Measurements from ENCODE around the gene AWAT2. TPM values are rescaled to one million over a fixed set of nuclear protein-coding genes. Genes with fewer than 3 reads are reported as not detected.

The AWAT2 gene
- polyA plus RNA-seq, 4 donors = 0.03 TPM; not detected in 3

DNA sequence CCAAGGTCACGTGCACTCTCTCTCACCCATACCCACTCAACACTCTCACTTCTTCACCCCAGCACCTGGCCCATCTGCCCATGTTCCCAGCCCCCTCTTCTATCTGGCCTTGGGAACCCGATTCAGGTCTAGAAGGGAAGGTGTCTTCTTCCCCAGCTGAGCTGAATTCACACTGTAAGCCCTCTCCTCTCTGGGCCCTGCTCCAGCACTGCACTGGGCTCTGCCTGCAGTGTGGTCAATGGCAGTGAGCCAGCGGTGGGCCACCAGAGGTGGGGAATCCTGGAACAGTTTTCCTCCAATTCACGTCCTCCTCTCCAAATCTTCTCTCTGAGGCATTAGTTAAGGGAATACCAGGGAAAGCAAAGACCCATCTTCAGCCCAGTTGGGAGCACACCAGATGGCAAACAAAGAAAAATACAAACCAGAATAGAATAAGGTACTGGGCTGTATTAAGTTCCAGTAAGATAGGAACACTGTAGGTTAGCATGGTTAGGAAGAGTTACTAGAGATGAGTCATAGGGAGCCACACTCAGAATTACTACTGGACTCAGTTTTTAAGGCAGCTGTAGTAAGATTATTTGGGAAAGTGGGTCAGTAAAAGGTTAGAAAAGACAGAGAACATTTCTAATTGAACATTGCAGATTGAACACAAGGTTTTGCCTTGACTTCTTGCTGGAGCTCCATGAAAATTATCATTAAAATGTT is 5.0 kb downstream of the AWAT2 start:
- Histone ChIP-seq H3K4me1 (ENCODE audit: control insufficient read depth in 3 of 3, insufficient read depth in 2 of 3, low read depth in 1 of 3, low read length in 2 of 3) (no peaks in the 10 kb centered on the region), H3K36me3 (ENCODE audit: control insufficient read depth in 3 of 3, insufficient read depth in 2 of 3, low read depth in 1 of 3, low read length in 3 of 3) (no peaks in the 10 kb centered on the region), H3K27ac (ENCODE audit: low read depth in 1 of 3, low read length in 2 of 3) (no peak overlapping the region), H3K9me3 (ENCODE audit: control insufficient read depth in 2 of 2, insufficient read depth in 1 of 2, low read depth in 1 of 2, low read length in 1 of 2) (no peaks in the 10 kb centered on the region), H3K27me3 (ENCODE audit: control insufficient read depth in 3 of 3, insufficient read depth in 3 of 3, low read length in 3 of 3) (no peaks in the 10 kb centered on the region), H3K4me3 (ENCODE audit: low read depth in 1 of 3, low read length in 3 of 3) (no peak overlapping the region)
- DNase-seq (no peak), FAIRE-seq (no peak)
- WGBS, 3 donors = 61 to 77% (median 71%) methylated on average over 3 to 4 of the region's 4 CpGs

DNA sequence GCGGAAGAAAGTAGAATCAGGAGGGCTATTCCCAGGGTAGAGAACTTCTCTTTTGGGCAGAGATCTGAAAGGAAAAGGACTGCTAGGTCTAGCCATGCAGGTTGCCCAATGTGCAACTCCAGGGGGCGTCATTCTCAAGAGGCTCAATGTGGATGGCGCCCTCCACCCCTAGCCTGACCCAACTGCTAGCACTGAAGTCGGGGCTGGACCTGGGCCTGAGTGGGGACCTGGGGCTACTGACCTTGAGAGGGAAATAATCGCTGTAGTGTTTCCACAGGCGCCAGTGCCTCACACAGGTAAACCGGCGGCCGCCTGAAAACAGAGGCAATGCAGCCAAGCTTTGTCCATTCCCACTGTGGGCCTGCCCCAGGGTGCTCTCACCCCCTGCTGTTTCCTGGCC is 6.1 kb downstream of the AWAT2 start:
- Histone ChIP-seq H3K27me3 (ENCODE audit: control insufficient read depth in 3 of 3, insufficient read depth in 3 of 3, low read length in 3 of 3) (no peaks in the 10 kb centered on the region), H3K4me3 (ENCODE audit: low read depth in 1 of 3, low read length in 3 of 3) (no peak overlapping the region), H3K9me3 (ENCODE audit: control insufficient read depth in 2 of 2, insufficient read depth in 1 of 2, low read depth in 1 of 2, low read length in 1 of 2) (no peaks in the 10 kb centered on the region), H3K27ac (ENCODE audit: low read depth in 1 of 3, low read length in 2 of 3) (no peak overlapping the region), H3K36me3 (ENCODE audit: control insufficient read depth in 3 of 3, insufficient read depth in 2 of 3, low read depth in 1 of 3, low read length in 3 of 3) (no peaks in the 10 kb centered on the region), H3K4me1 (ENCODE audit: control insufficient read depth in 3 of 3, insufficient read depth in 2 of 3, low read depth in 1 of 3, low read length in 2 of 3) (no peaks in the 10 kb centered on the region)
- FAIRE-seq (no peak), DNase-seq (no peak)
- 83 to 90% (median 89%) methylated on average over 6 to 9 of the region's 9 CpGs for WGBS, 3 donors

DNA sequence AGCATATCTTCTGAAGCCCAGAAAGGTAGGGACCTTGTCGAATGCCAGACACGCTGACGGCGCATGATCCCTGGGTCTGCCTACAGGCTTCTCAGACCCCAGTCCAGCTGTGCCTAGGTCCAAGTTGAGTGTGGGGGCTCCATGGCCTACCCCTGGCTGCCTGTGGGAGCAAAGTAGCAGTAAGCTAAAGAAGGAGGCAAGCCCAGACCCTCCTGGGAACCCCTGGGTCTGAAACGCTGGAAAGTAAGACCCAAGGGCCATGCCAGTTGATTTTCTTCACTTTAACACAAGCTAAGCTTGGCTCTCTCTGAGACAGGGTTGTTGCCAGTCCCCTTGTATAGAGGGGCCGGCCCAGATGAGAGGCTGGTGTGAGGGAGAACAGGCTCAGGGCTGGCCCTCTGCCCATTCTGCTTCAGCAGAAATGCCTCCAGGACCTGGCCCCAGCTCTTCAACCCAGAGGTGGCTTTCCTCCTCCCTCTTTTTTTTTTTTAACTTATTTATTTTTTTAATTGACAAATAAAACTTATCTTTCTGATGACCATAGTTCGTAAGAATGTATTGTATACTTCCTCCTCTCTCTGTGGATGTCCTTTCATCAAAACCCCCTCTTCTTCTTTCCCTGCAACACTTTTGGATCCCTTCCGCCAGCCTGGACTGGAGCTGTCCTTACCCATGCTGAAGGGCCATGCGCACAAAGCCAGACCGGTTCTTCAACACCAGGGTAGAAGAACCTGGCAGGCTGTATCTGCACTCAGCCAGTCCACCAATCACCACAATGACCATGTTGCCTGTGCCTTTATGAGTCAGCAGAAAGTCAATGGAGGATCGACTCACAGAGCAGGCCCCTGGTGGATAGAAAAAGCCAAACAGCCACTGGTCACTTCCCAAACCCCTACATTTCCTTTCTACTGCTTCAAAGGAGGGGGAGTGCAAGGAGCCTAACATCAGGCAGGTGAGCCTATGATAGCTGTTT is 7.1 kb downstream of the AWAT2 start:
- no peak for FAIRE-seq
- H3K27me3 ChIP-seq (ENCODE audit: control insufficient read depth in 3 of 3, insufficient read depth in 3 of 3, low read length in 3 of 3) = no peaks in the 10 kb centered on the region
- 81 to 85% (median 81%) methylated on average over 11 of the region's 11 CpGs for WGBS, 3 donors

DNA sequence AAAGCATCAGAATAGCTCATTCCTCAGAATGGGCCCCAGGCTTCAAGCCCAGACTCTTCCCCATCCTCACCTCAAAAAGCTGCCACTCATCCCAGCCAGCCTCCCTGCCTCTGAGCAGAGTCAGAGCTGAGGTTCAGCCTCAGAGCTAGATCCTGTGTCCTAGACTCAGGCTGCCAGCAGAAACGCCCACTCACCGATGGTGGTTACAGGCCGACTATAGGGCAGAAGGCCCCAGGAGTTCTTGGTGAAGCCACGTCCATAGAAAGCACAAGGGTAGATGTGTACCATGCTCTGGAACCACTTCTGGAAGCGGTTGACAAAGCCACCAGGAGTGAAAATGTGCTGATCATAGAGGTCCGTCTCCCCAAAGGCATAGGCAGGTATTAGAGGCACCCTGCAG is 7.7 kb downstream of the AWAT2 start:
- H3K27me3 ChIP-seq (ENCODE audit: control insufficient read depth in 3 of 3, insufficient read depth in 3 of 3, low read length in 3 of 3) = no peaks in the 10 kb centered on the region
- WGBS, 3 donors = 68 to 85% (median 82%) methylated on average over 6 of the region's 6 CpGs
- FAIRE-seq (no peak), DNase-seq (no peak)
- no peak overlapping the region for H3K4me3 ChIP-seq (ENCODE audit: low read depth in 1 of 3, low read length in 3 of 3)
- no peaks in the 10 kb centered on the region for H3K9me3 ChIP-seq (ENCODE audit: control insufficient read depth in 2 of 2, insufficient read depth in 1 of 2, low read depth in 1 of 2, low read length in 1 of 2)
- no peak overlapping the region for H3K27ac ChIP-seq (ENCODE audit: low read depth in 1 of 3, low read length in 2 of 3)
- H3K36me3 ChIP-seq (ENCODE audit: control insufficient read depth in 3 of 3, insufficient read depth in 2 of 3, low read depth in 1 of 3, low read length in 3 of 3) = peaks cover 0 to 4% (median 0%) of the 10 kb centered on the region in 3 donors
- H3K4me1 ChIP-seq (ENCODE audit: control insufficient read depth in 3 of 3, insufficient read depth in 2 of 3, low read depth in 1 of 3, low read length in 2 of 3) = no peaks in the 10 kb centered on the region

More for the DNA sequence above, 7.1 kb downstream of the AWAT2 start:
- Histone ChIP-seq H3K36me3 (ENCODE audit: control insufficient read depth in 3 of 3, insufficient read depth in 2 of 3, low read depth in 1 of 3, low read length in 3 of 3) (no peaks in the 10 kb centered on the region), H3K27ac (ENCODE audit: low read depth in 1 of 3, low read length in 2 of 3) (no peak overlapping the region), H3K9me3 (ENCODE audit: control insufficient read depth in 2 of 2, insufficient read depth in 1 of 2, low read depth in 1 of 2, low read length in 1 of 2) (no peaks in the 10 kb centered on the region), H3K4me3 (ENCODE audit: low read depth in 1 of 3, low read length in 3 of 3) (no peak overlapping the region), H3K4me1 (ENCODE audit: control insufficient read depth in 3 of 3, insufficient read depth in 2 of 3, low read depth in 1 of 3, low read length in 2 of 3) (no peaks in the 10 kb centered on the region)
- DNase-seq = no peak

DNA sequence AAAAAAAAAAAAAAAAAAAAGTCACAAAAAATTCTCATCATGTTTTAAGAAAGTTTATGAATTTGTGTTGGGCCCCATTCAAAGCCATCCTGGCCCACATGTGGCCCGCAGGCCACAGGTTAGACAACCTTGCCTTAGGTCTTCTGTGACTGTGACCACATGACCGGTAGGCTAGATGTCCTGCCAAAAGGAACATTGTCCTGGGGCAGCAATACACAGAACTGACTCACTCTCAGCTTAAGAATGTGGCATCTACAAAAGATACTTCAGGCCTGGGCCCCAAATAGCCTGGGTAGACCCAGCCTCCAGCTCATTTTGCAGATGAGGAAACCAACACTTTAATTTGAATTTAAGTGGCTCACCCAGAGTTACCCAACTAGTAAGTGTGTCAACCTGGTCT is 10.0 kb downstream of the AWAT2 start:
- WGBS, 3 donors = 87 to 96% (median 93%) methylated on average over 2 of the region's 2 CpGs
- no peak overlapping the region for H3K27ac ChIP-seq (ENCODE audit: low read depth in 1 of 3, low read length in 2 of 3)
- no peaks in the 10 kb centered on the region for H3K27me3 ChIP-seq (ENCODE audit: control insufficient read depth in 3 of 3, insufficient read depth in 3 of 3, low read length in 3 of 3)
- H3K9me3 ChIP-seq (ENCODE audit: control insufficient read depth in 2 of 2, insufficient read depth in 1 of 2, low read depth in 1 of 2, low read length in 1 of 2) = no peaks in the 10 kb centered on the region
- no peak overlapping the region for H3K4me3 ChIP-seq (ENCODE audit: low read depth in 1 of 3, low read length in 3 of 3)
- DNase-seq (no peak), FAIRE-seq (no peak)
- H3K4me1 ChIP-seq (ENCODE audit: control insufficient read depth in 3 of 3, insufficient read depth in 2 of 3, low read depth in 1 of 3, low read length in 2 of 3) = no peaks in the 10 kb centered on the region
- H3K36me3 ChIP-seq (ENCODE audit: control insufficient read depth in 3 of 3, insufficient read depth in 2 of 3, low read depth in 1 of 3, low read length in 3 of 3) = peaks cover 0 to 17% (median 0%) of the 10 kb centered on the region in 3 donors

DNA sequence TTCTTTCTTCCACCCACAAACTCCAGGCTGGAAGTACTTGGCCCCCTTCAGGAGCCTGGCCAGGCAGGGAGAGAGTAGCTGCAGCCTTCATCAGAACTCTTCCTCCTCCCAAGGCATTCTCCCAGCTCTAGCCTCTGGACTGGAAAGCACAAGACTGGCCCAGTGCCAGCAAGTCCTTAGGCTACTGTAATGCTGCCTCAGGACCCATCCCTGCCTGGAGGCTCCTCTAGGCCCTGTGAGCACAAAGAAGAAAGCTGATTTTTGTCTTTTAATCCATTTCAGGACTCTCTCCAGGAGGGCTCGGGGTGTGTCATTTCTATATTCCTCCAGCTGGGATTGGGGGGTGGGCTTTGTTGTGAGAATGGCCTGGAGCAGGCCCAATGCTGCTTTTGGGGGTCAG is 10.8 kb downstream of the AWAT2 start:
- 87 to 100% (median 90%) methylated on average over 1 of the region's 1 CpG for whole genome bisulfite sequencing, 3 donors
- H3K4me1 ChIP-seq (ENCODE audit: control insufficient read depth in 3 of 3, insufficient read depth in 2 of 3, low read depth in 1 of 3, low read length in 2 of 3) = no peaks in the 10 kb centered on the region
- H3K27me3 ChIP-seq (ENCODE audit: control insufficient read depth in 3 of 3, insufficient read depth in 3 of 3, low read length in 3 of 3) = no peaks in the 10 kb centered on the region
- no peaks in the 10 kb centered on the region for H3K9me3 ChIP-seq (ENCODE audit: control insufficient read depth in 2 of 2, insufficient read depth in 1 of 2, low read depth in 1 of 2, low read length in 1 of 2)
- DNase-seq (no peak), FAIRE-seq (no peak)
- peaks cover 0 to 21% (median 0%) of the 10 kb centered on the region in 3 donors for H3K36me3 ChIP-seq (ENCODE audit: control insufficient read depth in 3 of 3, insufficient read depth in 2 of 3, low read depth in 1 of 3, low read length in 3 of 3)
- H3K27ac ChIP-seq (ENCODE audit: low read depth in 1 of 3, low read length in 2 of 3) = no peak overlapping the region
- no peak overlapping the region for H3K4me3 ChIP-seq (ENCODE audit: low read depth in 1 of 3, low read length in 3 of 3)

DNA sequence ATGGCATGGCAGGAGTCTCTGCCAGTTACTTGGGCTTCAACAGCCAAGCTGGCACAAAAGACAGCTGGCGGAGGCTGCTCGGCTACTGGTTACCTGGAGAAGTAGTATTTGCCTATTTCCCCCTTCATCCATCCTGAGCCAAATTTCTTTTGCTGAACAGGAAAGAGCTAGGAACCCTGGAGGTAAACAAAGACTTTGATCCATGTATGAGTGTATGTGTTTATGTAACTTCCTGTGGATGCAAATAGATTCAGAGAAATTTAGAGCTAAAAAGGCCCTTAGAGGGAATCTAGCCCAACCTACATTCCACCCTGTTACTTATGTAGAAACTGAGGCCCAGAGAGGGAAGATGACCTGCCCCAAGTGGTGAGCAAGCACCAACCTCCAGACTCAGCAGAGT is 11.2 kb downstream of the AWAT2 start:
- DNase-seq (no peak), FAIRE-seq (no peak)
- peaks cover 0 to 22% (median 0%) of the 10 kb centered on the region in 3 donors for H3K36me3 ChIP-seq (ENCODE audit: control insufficient read depth in 3 of 3, insufficient read depth in 2 of 3, low read depth in 1 of 3, low read length in 3 of 3)
- no peaks in the 10 kb centered on the region for H3K9me3 ChIP-seq (ENCODE audit: control insufficient read depth in 2 of 2, insufficient read depth in 1 of 2, low read depth in 1 of 2, low read length in 1 of 2)
- H3K4me1 ChIP-seq (ENCODE audit: control insufficient read depth in 3 of 3, insufficient read depth in 2 of 3, low read depth in 1 of 3, low read length in 2 of 3) = no peaks in the 10 kb centered on the region
- H3K4me3 ChIP-seq (ENCODE audit: low read depth in 1 of 3, low read length in 3 of 3) = no peak overlapping the region
- no peak overlapping the region for H3K27ac ChIP-seq (ENCODE audit: low read depth in 1 of 3, low read length in 2 of 3)
- H3K27me3 ChIP-seq (ENCODE audit: control insufficient read depth in 3 of 3, insufficient read depth in 3 of 3, low read length in 3 of 3) = no peaks in the 10 kb centered on the region
- 69 to 93% (median 92%) methylated on average over 2 of the region's 2 CpGs for WGBS, 3 donors

DNA sequence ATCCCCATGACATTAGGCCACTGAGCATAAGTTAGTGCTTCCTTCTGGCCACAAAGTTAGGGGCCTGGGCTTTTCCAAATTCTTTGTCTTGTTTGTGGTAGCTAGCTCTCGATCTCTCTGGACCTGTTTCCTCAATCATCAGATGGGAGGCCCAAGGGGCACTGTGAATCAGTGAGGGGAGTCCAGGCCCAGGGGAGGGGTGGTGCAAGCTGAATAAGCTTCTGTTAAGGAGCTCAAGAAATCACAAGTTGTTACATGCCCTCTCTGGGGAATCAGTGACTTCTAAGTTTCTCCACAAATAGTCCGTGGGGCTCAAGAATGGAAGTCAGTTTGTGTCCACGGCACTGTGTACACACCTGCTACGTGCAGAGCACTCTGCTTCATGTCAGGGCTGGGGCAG is 15.1 kb downstream of the AWAT2 start:
- FAIRE-seq = no peak
- H3K27me3 ChIP-seq (ENCODE audit: control insufficient read depth in 3 of 3, insufficient read depth in 3 of 3, low read length in 3 of 3) = no peaks in the 10 kb centered on the region

More for the DNA sequence above, 15.1 kb downstream of the AWAT2 start:
- Histone ChIP-seq H3K4me1 (ENCODE audit: control insufficient read depth in 3 of 3, insufficient read depth in 2 of 3, low read depth in 1 of 3, low read length in 2 of 3) (no peaks in the 10 kb centered on the region), H3K4me3 (ENCODE audit: low read depth in 1 of 3, low read length in 3 of 3) (no peak overlapping the region), H3K9me3 (ENCODE audit: control insufficient read depth in 2 of 2, insufficient read depth in 1 of 2, low read depth in 1 of 2, low read length in 1 of 2) (no peaks in the 10 kb centered on the region), H3K36me3 (ENCODE audit: control insufficient read depth in 3 of 3, insufficient read depth in 2 of 3, low read depth in 1 of 3, low read length in 3 of 3) (peaks cover 0 to 26% (median 0%) of the 10 kb centered on the region in 3 donors), H3K27ac (ENCODE audit: low read depth in 1 of 3, low read length in 2 of 3) (no peak overlapping the region)
- 71 to 81% (median 75%) methylated on average over 4 of the region's 4 CpGs for WGBS, 3 donors
- no peak for DNase-seq

Data from small intestine (tissue), 7 donors.